Stimulated activated CD4-positive, alpha-beta T cell treated with anti-CD3 and anti-CD28 coated beads, Interleukin-1b, Interleukin-23, amount 100 ng/mL, for 4 hours (primary cell): ENCODE data around the gene TEX12.
"Not testable (repeated sequence)": the region's sequence is repeated elsewhere in the genome, so short reads cannot be mapped to it uniquely, and the experiment has no call there.

Experiments used
- DNase-seq, 2 donors: peaks; one replicate each; pipeline ENCODE4 v3.0.0-alpha.2; 2020; ENCODE audit warnings: low read depth in 2 of 2

Gene TEX12

GRCh38 chr11:112167145-112167544 lies at the start of gene TEX12:
Gene TEX12 (plus strand): TSS chr11:112167372. CDS start chr11:112169269, 1,897 bp downstream.
- no peak for DNase-seq

- DNase-seq = no peak
Measured at GRCh38 chr11:112118176-112118575, 49.0 kb upstream of the TEX12 start.

- DNase-seq = no peak
Measured at GRCh38 chr11:112121981-112122615, 45.1 kb upstream of the TEX12 start.

GRCh38 chr11:112123129-112123528 lies 44.0 kb upstream of the TEX12 start:
- no peak for DNase-seq

GRCh38 chr11:112127056-112127455 lies 40.1 kb upstream of the TEX12 start:
- no peak for DNase-seq

- DNase-seq = no peak
Measured at GRCh38 chr11:112128483-112129121, 38.6 kb upstream of the TEX12 start.

GRCh38 chr11:112129656-112130055 lies 37.5 kb upstream of the TEX12 start:
- no peak for DNase-seq

- DNase-seq = no peak
Measured at GRCh38 chr11:112132737-112133136, 34.4 kb upstream of the TEX12 start.

- no peak for DNase-seq
Measured at GRCh38 chr11:112134473-112134872, 32.7 kb upstream of the TEX12 start.

GRCh38 chr11:112143597-112143996 lies 23.6 kb upstream of the TEX12 start:
- no peak for DNase-seq

- DNase-seq = no peak
Measured at GRCh38 chr11:112150517-112150916, 16.7 kb upstream of the TEX12 start.

- DNase-seq = no peak
Measured at GRCh38 chr11:112156153-112156955, 10.8 kb upstream of the TEX12 start.

- DNase-seq = no peak
Measured at GRCh38 chr11:112156956-112157766, 10.0 kb upstream of the TEX12 start.

- DNase-seq = no peak
Measured at GRCh38 chr11:112159098-112160065, 7.8 kb upstream of the TEX12 start.

GRCh38 chr11:112160091-112160848 lies 6.9 kb upstream of the TEX12 start:
- DNase-seq = no peak

GRCh38 chr11:112161012-112161411 lies 6.2 kb upstream of the TEX12 start:
- DNase-seq = no peak

- not testable (repeated sequence) for DNase-seq
Measured at GRCh38 chr11:112162200-112162599, 5.0 kb upstream of the TEX12 start.

GRCh38 chr11:112162761-112163546 lies 4.2 kb upstream of the TEX12 start:
- DNase-seq = no peak
